Smooth muscle cell (in vitro differentiated cells): ENCODE data around the gene PRM1. TPM values are rescaled to one million over a fixed set of nuclear protein-coding genes. Genes with fewer than 3 reads are reported as not detected.

Source experiments
- DNase-seq: peaks from one replicate; lab custom pipeline; 2025; ENCODE audit not compliant: unreplicated experiment; lab: John Stamatoyannopoulos, UW
- H2AFZ ChIP-seq: fragments of 200-600 bp; sonication (generic); 2 replicates; pipeline ENCODE4 v1.6.0; 2016; ENCODE audit warnings: antibody characterized with exemption, low read depth, mild to moderate bottlenecking
- H3F3A ChIP-seq: fragments of 200-600 bp; sonication (generic); 2 replicates; pipeline ENCODE4 v1.6.0; 2017; ENCODE audit warnings: antibody characterized with exemption, low read depth
- H3K27ac ChIP-seq: fragments of 200-600 bp; sonication (generic); 2 replicates; pipeline ENCODE4 v1.5.1; 2016; ENCODE audit warnings: low read depth, mild to moderate bottlenecking
- H3K27me3 ChIP-seq: fragments of 200-600 bp; sonication (generic); 2 replicates; pipeline ENCODE4 v1.6.1; 2016; ENCODE audit warnings: low read depth, mild to moderate bottlenecking
- H3K36me3 ChIP-seq: fragments of 200-600 bp; sonication (generic); 2 replicates; pipeline ENCODE4 v1.5.1; 2016; ENCODE audit warnings: low read depth
- H3K4me1 ChIP-seq: fragments of 200-600 bp; sonication (generic); 2 replicates; pipeline ENCODE4 v1.5.1; 2016; ENCODE audit warnings: low read depth
- H3K4me2 ChIP-seq: fragments of 200-600 bp; sonication (generic); 2 replicates; pipeline ENCODE4 v1.6.0; 2016; ENCODE audit warnings: mild to moderate bottlenecking
- H3K4me3 ChIP-seq: fragments of 200-600 bp; sonication (generic); 2 replicates; pipeline ENCODE4 v1.5.1; 2016; ENCODE audit warnings: mild to moderate bottlenecking
- H3K79me2 ChIP-seq: fragments of 200-600 bp; sonication (generic); 2 replicates; pipeline ENCODE4 v1.6.0; 2016; ENCODE audit warnings: low read depth, mild to moderate bottlenecking
- H3K9ac ChIP-seq: fragments of 200-600 bp; sonication (generic); 2 replicates; pipeline ENCODE4 v1.6.0; 2016; ENCODE audit warnings: low read depth
- H3K9me3 ChIP-seq: fragments of 200-600 bp; sonication (generic); replicated peaks from 2 replicates; pipeline ENCODE4 v1.5.1; 2016; ENCODE audit warnings: low read depth
- H4K20me1 ChIP-seq: fragments of 200-600 bp; sonication (generic); 2 replicates; pipeline ENCODE4 v1.6.0; 2016; ENCODE audit warnings: low read depth
- WGBS: methylation state at CpG from one replicate; pipeline ENCODE4 v1.1.7; 2016; ENCODE audit warnings: low lambda C conversion rate; 5-methylcytosine and 5-hydroxymethylcytosine counted together
- polyA plus RNA-seq: library from polyadenylated mRNA; unstranded; fragments of >200 nt; fragmentation: Nextera tagmentation; extraction: Ambion mirVana; gene quantifications from 2 replicates; pipeline ENCODE4 v1.2.1, GENCODE V29; 2016
- total RNA-seq: library from RNA; depleted of rRNA; stranded (reverse); fragments of >200 nt; gene quantifications from 2 replicates; pipeline ENCODE4 v1.2.3, GENCODE V29; 2014
- TF ChIP-seq, protein P1 (sequence below): fragments of 200-600 bp; sonication (generic); IDR thresholded peaks from 2 replicates; pipeline ENCODE4 v1.5.1; 2017; ENCODE audit warnings: borderline replicate concordance, mild to moderate bottlenecking, antibody characterized with exemption; ENCODE audit not compliant: insufficient read depth, poor library complexity, severe bottlenecking

PRM1 gene
- total and polyA plus RNA-seq, 2 experiments from 2014 or later: not detected

GRCh38 chr16:11249233-11250061 lies 31.7 kb downstream of the PRM1 start:
- H3K27me3 ChIP-seq: no peaks in the 10 kb centered on the region
- H3K9ac ChIP-seq: no peak overlapping the region
- H2AFZ ChIP-seq: no peak overlapping the region
- 96% methylated on average over 56 of the region's 63 CpGs for WGBS
- peaks cover 10% of the 10 kb centered on the region for H3K4me1 ChIP-seq
- TF ChIP-seq, protein P1, sequence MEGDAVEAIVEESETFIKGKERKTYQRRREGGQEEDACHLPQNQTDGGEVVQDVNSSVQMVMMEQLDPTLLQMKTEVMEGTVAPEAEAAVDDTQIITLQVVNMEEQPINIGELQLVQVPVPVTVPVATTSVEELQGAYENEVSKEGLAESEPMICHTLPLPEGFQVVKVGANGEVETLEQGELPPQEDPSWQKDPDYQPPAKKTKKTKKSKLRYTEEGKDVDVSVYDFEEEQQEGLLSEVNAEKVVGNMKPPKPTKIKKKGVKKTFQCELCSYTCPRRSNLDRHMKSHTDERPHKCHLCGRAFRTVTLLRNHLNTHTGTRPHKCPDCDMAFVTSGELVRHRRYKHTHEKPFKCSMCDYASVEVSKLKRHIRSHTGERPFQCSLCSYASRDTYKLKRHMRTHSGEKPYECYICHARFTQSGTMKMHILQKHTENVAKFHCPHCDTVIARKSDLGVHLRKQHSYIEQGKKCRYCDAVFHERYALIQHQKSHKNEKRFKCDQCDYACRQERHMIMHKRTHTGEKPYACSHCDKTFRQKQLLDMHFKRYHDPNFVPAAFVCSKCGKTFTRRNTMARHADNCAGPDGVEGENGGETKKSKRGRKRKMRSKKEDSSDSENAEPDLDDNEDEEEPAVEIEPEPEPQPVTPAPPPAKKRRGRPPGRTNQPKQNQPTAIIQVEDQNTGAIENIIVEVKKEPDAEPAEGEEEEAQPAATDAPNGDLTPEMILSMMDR: no peak
- H3F3A ChIP-seq: peaks cover 18% of the 10 kb centered on the region
- H3K9me3 ChIP-seq: no peaks in the 10 kb centered on the region
- H3K27ac ChIP-seq: no peak overlapping the region
- H3K79me2 ChIP-seq: peaks cover 9% of the 10 kb centered on the region
- no peaks in the 10 kb centered on the region for H3K36me3 ChIP-seq
- no peak overlapping the region for H3K4me2 ChIP-seq
- peaks cover 24% of the 10 kb centered on the region for H4K20me1 ChIP-seq
- no peak for DNase-seq
- no peak overlapping the region for H3K4me3 ChIP-seq

GRCh38 chr16:11248133-11248532 lies 33.0 kb downstream of the PRM1 start:
- Histone ChIP-seq H3K36me3 (no peaks in the 10 kb centered on the region), H3F3A (peaks cover 10% of the 10 kb centered on the region), H3K9me3 (no peaks in the 10 kb centered on the region), H3K9ac (no peak overlapping the region), H3K79me2 (no peaks in the 10 kb centered on the region), H3K4me1 (no peaks in the 10 kb centered on the region), H4K20me1 (peaks cover 10% of the 10 kb centered on the region), H3K27ac (no peak overlapping the region), H3K4me2 (no peak overlapping the region), H3K4me3 (no peak overlapping the region), H2AFZ (no peak overlapping the region), H3K27me3 (no peaks in the 10 kb centered on the region)
- WGBS: 96% methylated on average over 8 of the region's 8 CpGs
- DNase-seq: no peak
- TF ChIP-seq, protein P1: no peak

GRCh38 chr16:11245988-11246387 lies 35.1 kb downstream of the PRM1 start:
- no peak overlapping the region for H3K27ac ChIP-seq
- no peak overlapping the region for H3K4me2 ChIP-seq
- H3K27me3 ChIP-seq: no peaks in the 10 kb centered on the region
- no peaks in the 10 kb centered on the region for H3K79me2 ChIP-seq
- no peak overlapping the region for H3K9ac ChIP-seq
- no peaks in the 10 kb centered on the region for H3K36me3 ChIP-seq
- peaks cover 4% of the 10 kb centered on the region for H3F3A ChIP-seq
- no peak for DNase-seq
- H2AFZ ChIP-seq: no peak overlapping the region
- H3K4me3 ChIP-seq: no peak overlapping the region
- no peaks in the 10 kb centered on the region for H3K4me1 ChIP-seq
- TF ChIP-seq, protein P1: no peak
- no peaks in the 10 kb centered on the region for H3K9me3 ChIP-seq
- no peaks in the 10 kb centered on the region for H4K20me1 ChIP-seq
